Endothelial cell of umbilical vein (primary cell): ENCODE measurements around the gene LARGE1. TPM values are rescaled to one million over a fixed set of nuclear protein-coding genes. Genes with fewer than 3 reads are reported as not detected.

ENCODE experiments used
- BruUV-seq: library from RNA; stranded (reverse); fragments of 400-500 nt; replicated peaks from 2 replicates; lab custom pipeline; 2021; lab: Mats Ljungman, UMichigan
- CTCF ChIA-PET: fragments of 300-600, 350-600 bp; sonication (Branson Sonifier 250); formaldehyde crosslinking; loops from one replicate; lab custom pipeline; 2021; ENCODE audit warnings: antibody characterized with exemption, inconsistent platforms; lab: Charles Lee
- POLR2A ChIA-PET: fragments of 300-600, 350-600 bp; sonication (Branson Sonifier 250); formaldehyde crosslinking; loops from one replicate; lab custom pipeline; 2021; ENCODE audit warnings: antibody characterized with exemption, inconsistent platforms; lab: Charles Lee
- DNase-seq: peaks from one replicate; pipeline ENCODE4 v3.0.0-alpha.2; 2011; ENCODE audit warnings: low read depth, low spot score
- FAIRE-seq: peaks from 2 replicates; lab custom pipeline; 2011; peaks lifted over from hg19 to GRCh38; lab: Jason Lieb, UNC
- H2AFZ ChIP-seq: 2 replicates; pipeline ENCODE4 v1.6.0; 2012; ENCODE audit warnings: low read depth, low read length, control low read depth, inconsistent platforms
- H3K27ac ChIP-seq: 2 replicates; pipeline ENCODE4 v1.5.1; 2011; ENCODE audit warnings: low read depth, mild to moderate bottlenecking, control low read depth, low read length, moderate library complexity; ENCODE audit not compliant: insufficient read depth
- H3K27me3 ChIP-seq, 2 experiments: 2 replicates each; pipeline versions ENCODE4 v1.6.0 to v1.6.1; 2011; ENCODE audit warnings: low read length in 2 of 2, mixed read lengths in 1 of 2; ENCODE audit not compliant: control insufficient read depth in 2 of 2, insufficient read depth in 2 of 2
- H3K36me3 ChIP-seq, 2 experiments: 2 replicates in 1 of 2; 3 replicates in 1 of 2; pipeline ENCODE4 v1.5.1; 2011; ENCODE audit warnings: low read length in 2 of 2, mild to moderate bottlenecking in 1 of 2, moderate library complexity in 1 of 2; ENCODE audit not compliant: control insufficient read depth in 2 of 2, insufficient read depth in 2 of 2; ENCODE audit errors: extremely low read depth in 1 of 2
- H3K4me1 ChIP-seq: 3 replicates; pipeline ENCODE4 v1.5.1; 2011; ENCODE audit warnings: mild to moderate bottlenecking, low read length; ENCODE audit not compliant: control insufficient read depth, insufficient read depth; ENCODE audit errors: extremely low read depth
- H3K4me2 ChIP-seq: 2 replicates; pipeline ENCODE4 v1.6.1; 2011; ENCODE audit warnings: low read length, control low read depth, mixed read lengths; ENCODE audit not compliant: insufficient read depth
- H3K4me3 ChIP-seq, 3 experiments: fragments of 200-600 bp in 1 of 3; sonication (generic), shearing (Covaris generic) in 1 of 3; replicated peaks in 1 of 3; 2 replicates each; pipeline ENCODE4 v1.5.1; 2011 to 2016; ENCODE audit warnings: control low read depth in 3 of 3, low read length in 3 of 3, mild to moderate bottlenecking in 2 of 3, inconsistent platforms in 1 of 3, low read depth in 1 of 3, moderate library complexity in 1 of 3; ENCODE audit not compliant: insufficient read depth in 1 of 3
- H3K79me2 ChIP-seq: 2 replicates; pipeline ENCODE4 v1.6.0; 2012; ENCODE audit warnings: low read length, inconsistent platforms; ENCODE audit not compliant: control insufficient read depth, insufficient read depth
- H3K9ac ChIP-seq: replicated peaks from 2 replicates; pipeline ENCODE3; 2011; ENCODE audit warnings: low read length, control low read depth; ENCODE audit not compliant: insufficient read depth; ENCODE audit errors: extremely low read depth
- H3K9me1 ChIP-seq: replicated peaks from 3 replicates; pipeline ENCODE4 v1.6.0; 2011; ENCODE audit warnings: mild to moderate bottlenecking, low read length; ENCODE audit not compliant: control insufficient read depth, insufficient read depth; ENCODE audit errors: extremely low read depth
- H3K9me3 ChIP-seq: replicated peaks from 2 replicates; pipeline ENCODE4 v1.5.1; 2012; ENCODE audit warnings: low read length, inconsistent platforms; ENCODE audit not compliant: control insufficient read depth, insufficient read depth
- H4K20me1 ChIP-seq: replicated peaks from 2 replicates; pipeline ENCODE3; 2011; ENCODE audit warnings: mild to moderate bottlenecking, low read length; ENCODE audit not compliant: control insufficient read depth, insufficient read depth; ENCODE audit errors: extremely low read depth
- EZH2 ChIP-seq: IDR thresholded peaks from 2 replicates; pipeline ENCODE4 v1.6.1; 2012; ENCODE audit warnings: borderline replicate concordance, low read depth, mild to moderate bottlenecking, moderate library complexity, low read length, inconsistent platforms; ENCODE audit not compliant: severe bottlenecking
- FOS ChIP-seq: IDR thresholded peaks from 2 replicates; pipeline ENCODE4 v1.6.1; 2011; ENCODE audit warnings: mild to moderate bottlenecking, low read length, moderate library complexity, borderline replicate concordance; ENCODE audit not compliant: insufficient read depth
- GATA2 ChIP-seq: IDR thresholded peaks from 2 replicates; pipeline ENCODE4 v1.7.0; 2011; ENCODE audit warnings: low read depth, mild to moderate bottlenecking, moderate library complexity, mixed read lengths, low read length; ENCODE audit not compliant: insufficient read length, insufficient read depth
- JUN ChIP-seq: IDR thresholded peaks from 2 replicates; pipeline ENCODE4 v1.6.1; 2011; ENCODE audit warnings: borderline replicate concordance, low read depth; ENCODE audit not compliant: insufficient read length, insufficient read depth
- MYC ChIP-seq: IDR thresholded peaks from one replicate; pipeline ENCODE4 v1.6.1; 2011; ENCODE audit warnings: mild to moderate bottlenecking, low read depth, low read length
- POLR2A ChIP-seq: IDR thresholded peaks from 2 replicates; pipeline ENCODE4 v1.6.1; 2012; ENCODE audit warnings: low read depth, mild to moderate bottlenecking, control low read depth, low read length
- POLR2AphosphoS5 ChIP-seq: IDR thresholded peaks from 2 replicates; pipeline ENCODE4 v1.6.1; 2012; ENCODE audit warnings: low read depth, mild to moderate bottlenecking, control low read depth, low read length, moderate library complexity; ENCODE audit not compliant: insufficient read depth
- dilution Hi-C: fragments of 300-500 bp; cut with MboI; formaldehyde crosslinking; loops from one replicate; pipeline ENCODE4 v1.15.0; 2019; ENCODE audit warnings: low sequenced_read_pairs; ENCODE audit not compliant: extremely low pct_ligation_motif_present
- intact Hi-C: fragments of 100-400 bp; cut with micrococcal nuclease; formaldehyde crosslinking; loops from one replicate; pipeline ENCODE4 v1.10.0; 2022
- polyA plus RNA-seq, 4 experiments: library from polyadenylated mRNA; depleted of rRNA in 3 of 4; stranded (reverse) in 3 of 4; unstranded in 1 of 4; fragments of >200 nt; gene quantifications; 2 replicates each; pipeline versions ENCODE4 v1.2.1 to v1.2.3, GENCODE V29; 2011 to 2012; ENCODE audit warnings: missing spikeins in 1 of 4
- total RNA-seq: library from RNA; stranded (reverse); gene quantifications from 2 replicates; pipeline ENCODE4 v1.2.3, GENCODE V29; 2021
- TF ChIP-seq, protein P1 (sequence below): IDR thresholded peaks from 2 replicates; pipeline ENCODE4 v1.6.1; 2011; ENCODE audit not compliant: insufficient read depth, insufficient read length
- TF ChIP-seq, protein P2 (sequence below), 2 donors: IDR thresholded peaks; 1 replicate in 1 of 2; 2 replicates in 1 of 2; pipeline ENCODE4 v1.5.1; 2011; ENCODE audit warnings: low read length in 2 of 2, mild to moderate bottlenecking in 2 of 2, moderate library complexity in 2 of 2, control low read depth in 1 of 2, inconsistent platforms in 1 of 2, low read depth in 1 of 2; ENCODE audit not compliant: insufficient read depth in 1 of 2; ENCODE audit errors: extremely low read depth in 1 of 2

Gene LARGE1
- total and polyA plus RNA-seq, 2 donors (not counting 3 experiments of a cell fraction or from before 2014, with no cell fraction given) = 0.95 to 4.4 TPM

DNA sequence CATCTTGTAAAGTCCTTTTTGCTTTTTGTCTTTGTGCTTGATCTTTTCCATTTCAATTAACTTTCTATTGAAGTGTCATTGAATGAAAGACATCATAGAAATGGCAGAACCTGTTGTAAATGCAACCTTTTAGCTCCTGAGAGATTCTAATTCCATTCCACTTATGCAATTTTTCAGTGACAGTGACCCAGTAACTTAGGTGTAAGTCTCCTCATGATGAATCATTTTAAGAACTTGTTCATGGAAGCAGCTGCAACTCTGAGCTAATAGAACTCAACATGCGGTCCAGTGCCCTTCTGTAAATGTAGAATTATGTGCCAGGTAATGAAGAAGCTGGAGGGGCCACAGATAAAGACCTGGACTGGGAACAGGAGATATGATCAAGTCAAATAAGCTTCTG, 463.8 kb downstream of the LARGE1 start:
- Histone ChIP-seq H3K27ac (no peak overlapping the region), H3K9me1 (no peaks in the 10 kb centered on the region), H3K4me3 (no peak overlapping the region), H3K27me3 (no peaks in the 10 kb centered on the region), H3K79me2 (no peaks in the 10 kb centered on the region), H3K9ac (no peak overlapping the region), H3K4me1 (no peaks in the 10 kb centered on the region), H2AFZ (no peak overlapping the region), H3K36me3 (no peaks in the 10 kb centered on the region), H3K4me2 (no peak overlapping the region), H4K20me1 (no peaks in the 10 kb centered on the region), H3K9me3 (peaks cover 7% of the 10 kb centered on the region)
- POLR2A ChIA-PET = no interaction called here
- intact Hi-C loops = no loop called here
- FAIRE-seq (no peak), DNase-seq (no peak)
- no TSS peak for BruUV-seq
- dilution Hi-C loops = no loop called here
- TF ChIP-seq POLR2AphosphoS5 (no peak), MYC (no peak), JUN (no peak), GATA2 (no peak), EZH2 (no peak), POLR2A (no peak), FOS (no peak)
- TF ChIP-seq, protein P1, sequence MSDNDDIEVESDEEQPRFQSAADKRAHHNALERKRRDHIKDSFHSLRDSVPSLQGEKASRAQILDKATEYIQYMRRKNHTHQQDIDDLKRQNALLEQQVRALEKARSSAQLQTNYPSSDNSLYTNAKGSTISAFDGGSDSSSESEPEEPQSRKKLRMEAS = no peak
- TF ChIP-seq, protein P2, sequence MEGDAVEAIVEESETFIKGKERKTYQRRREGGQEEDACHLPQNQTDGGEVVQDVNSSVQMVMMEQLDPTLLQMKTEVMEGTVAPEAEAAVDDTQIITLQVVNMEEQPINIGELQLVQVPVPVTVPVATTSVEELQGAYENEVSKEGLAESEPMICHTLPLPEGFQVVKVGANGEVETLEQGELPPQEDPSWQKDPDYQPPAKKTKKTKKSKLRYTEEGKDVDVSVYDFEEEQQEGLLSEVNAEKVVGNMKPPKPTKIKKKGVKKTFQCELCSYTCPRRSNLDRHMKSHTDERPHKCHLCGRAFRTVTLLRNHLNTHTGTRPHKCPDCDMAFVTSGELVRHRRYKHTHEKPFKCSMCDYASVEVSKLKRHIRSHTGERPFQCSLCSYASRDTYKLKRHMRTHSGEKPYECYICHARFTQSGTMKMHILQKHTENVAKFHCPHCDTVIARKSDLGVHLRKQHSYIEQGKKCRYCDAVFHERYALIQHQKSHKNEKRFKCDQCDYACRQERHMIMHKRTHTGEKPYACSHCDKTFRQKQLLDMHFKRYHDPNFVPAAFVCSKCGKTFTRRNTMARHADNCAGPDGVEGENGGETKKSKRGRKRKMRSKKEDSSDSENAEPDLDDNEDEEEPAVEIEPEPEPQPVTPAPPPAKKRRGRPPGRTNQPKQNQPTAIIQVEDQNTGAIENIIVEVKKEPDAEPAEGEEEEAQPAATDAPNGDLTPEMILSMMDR (IDR thresholded peaks at IDR 0.05; ENCODE audit: extremely low read depth in 1 of 2, insufficient read depth in 1 of 2, low read depth in 1 of 2, low read length in 2 of 2) = no peak
- CTCF ChIA-PET = no interaction called here
